ENCODE measurements around the gene ZNF429. TPM values are rescaled to one million over a fixed set of nuclear protein-coding genes. Genes with fewer than 3 reads are reported as not detected.

Gene ZNF429
- total RNA-seq, 1 donor from 2014 or later, result 19.9 TPM

DNA sequence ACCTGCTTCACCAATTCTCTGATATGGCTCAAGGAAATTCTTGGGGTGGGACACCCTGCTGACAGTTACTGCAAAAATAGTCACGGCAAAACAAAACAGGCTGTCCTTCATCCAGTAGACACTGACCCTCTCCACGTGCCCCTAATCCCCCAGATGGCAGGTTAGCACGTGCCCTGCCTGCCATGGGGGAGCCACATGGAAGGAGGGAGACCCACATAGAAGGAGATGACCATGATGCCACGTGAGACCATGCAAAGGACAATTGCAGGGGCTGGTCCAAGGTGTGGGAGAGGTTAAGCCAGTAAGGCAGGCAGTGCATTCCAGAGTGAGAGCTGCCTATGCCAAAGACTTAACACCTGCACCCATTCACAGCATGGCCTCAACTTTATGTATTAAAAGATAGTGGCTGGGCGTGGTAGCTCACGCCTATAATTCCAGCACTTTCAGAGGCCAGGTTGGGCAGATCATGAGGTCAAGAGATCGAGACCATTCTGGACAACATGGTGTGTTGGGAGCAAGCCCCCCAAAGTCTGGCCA, 82.7 kb downstream of the ZNF429 start:
- Mint-ChIP-seq H3K9me3 (peaks cover 5% of the 10 kb centered on the region), H3K4me3 (no peak overlapping the region), H3K27ac (no peak overlapping the region), H3K4me1 (peaks cover 2% of the 10 kb centered on the region), H3K36me3 (ENCODE audit: low read depth) (peaks cover 3% of the 10 kb centered on the region), H3K27me3 (peaks cover 8% of the 10 kb centered on the region)
- no peak for ATAC-seq (ENCODE audit: low read depth)
- TF ChIP-seq, protein P1, sequence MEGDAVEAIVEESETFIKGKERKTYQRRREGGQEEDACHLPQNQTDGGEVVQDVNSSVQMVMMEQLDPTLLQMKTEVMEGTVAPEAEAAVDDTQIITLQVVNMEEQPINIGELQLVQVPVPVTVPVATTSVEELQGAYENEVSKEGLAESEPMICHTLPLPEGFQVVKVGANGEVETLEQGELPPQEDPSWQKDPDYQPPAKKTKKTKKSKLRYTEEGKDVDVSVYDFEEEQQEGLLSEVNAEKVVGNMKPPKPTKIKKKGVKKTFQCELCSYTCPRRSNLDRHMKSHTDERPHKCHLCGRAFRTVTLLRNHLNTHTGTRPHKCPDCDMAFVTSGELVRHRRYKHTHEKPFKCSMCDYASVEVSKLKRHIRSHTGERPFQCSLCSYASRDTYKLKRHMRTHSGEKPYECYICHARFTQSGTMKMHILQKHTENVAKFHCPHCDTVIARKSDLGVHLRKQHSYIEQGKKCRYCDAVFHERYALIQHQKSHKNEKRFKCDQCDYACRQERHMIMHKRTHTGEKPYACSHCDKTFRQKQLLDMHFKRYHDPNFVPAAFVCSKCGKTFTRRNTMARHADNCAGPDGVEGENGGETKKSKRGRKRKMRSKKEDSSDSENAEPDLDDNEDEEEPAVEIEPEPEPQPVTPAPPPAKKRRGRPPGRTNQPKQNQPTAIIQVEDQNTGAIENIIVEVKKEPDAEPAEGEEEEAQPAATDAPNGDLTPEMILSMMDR (IDR thresholded peaks at IDR 0.05), result no peak
- intact Hi-C loops (cut with micrococcal nuclease), result no loop called here
- ChIA-PET CTCF (no interaction called here), POLR2A (no interaction called here)
- DNase-seq, result no peak

DNA sequence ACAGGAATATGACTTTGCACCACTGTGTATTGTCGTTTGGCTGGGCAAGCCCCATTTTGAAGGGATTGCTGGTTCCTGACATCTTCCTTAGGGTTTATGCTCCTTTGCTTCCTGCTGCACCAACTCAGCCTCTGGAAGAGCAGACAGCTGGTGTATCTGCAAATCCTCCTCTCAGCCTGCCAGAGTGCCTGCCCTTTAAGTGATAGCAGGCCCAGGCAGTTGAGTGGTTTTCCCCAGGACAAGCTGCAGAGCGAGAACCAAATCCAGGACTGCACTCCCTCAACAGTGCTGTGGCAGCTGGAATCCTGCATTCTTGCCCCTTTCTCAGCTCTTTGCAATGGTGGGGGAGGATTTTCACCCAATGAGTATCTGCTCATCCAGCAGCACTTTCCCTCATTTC, 85.5 kb downstream of the ZNF429 start:
- POLR2A ChIA-PET, result no interaction called here
- peaks cover 2% of the 10 kb centered on the region for H3K4me1 Mint-ChIP-seq
- TF ChIP-seq, protein P1 (IDR thresholded peaks at IDR 0.05), result no peak
- CTCF ChIA-PET, result no interaction called here
- peaks cover 6% of the 10 kb centered on the region for H3K9me3 Mint-ChIP-seq
- DNase-seq, result no peak
- intact Hi-C loops (cut with micrococcal nuclease), result no loop called here
- H3K4me3 Mint-ChIP-seq, result no peak overlapping the region
- ATAC-seq (ENCODE audit: low read depth), result no peak
- no peak overlapping the region for H3K27ac Mint-ChIP-seq
- H3K36me3 Mint-ChIP-seq (ENCODE audit: low read depth), result no peaks in the 10 kb centered on the region
- peaks cover 8% of the 10 kb centered on the region for H3K27me3 Mint-ChIP-seq

DNA sequence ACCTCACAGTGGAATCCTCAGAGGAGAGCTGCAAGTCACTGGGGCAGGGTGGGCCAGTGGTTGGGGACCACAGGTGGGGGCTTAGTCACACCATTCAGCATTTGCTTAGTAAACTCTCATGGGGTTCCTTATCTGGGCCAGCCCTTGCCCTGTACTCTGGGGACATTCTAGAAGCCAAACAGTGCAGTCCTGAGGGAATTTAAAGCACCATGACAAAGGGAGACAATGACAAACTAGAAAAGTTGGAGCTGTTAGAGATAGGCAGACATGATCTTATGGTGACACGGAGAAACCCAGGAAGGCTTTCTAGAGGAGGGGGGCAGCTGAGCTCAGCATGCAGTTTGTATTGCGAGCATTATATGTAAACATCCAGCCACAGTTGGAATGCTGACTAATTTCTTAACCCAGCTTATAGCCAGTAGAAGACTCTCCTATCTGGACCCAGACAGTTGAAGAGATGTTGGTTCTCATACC, 87.6 kb downstream of the ZNF429 start:
- H3K27ac Mint-ChIP-seq, result no peak overlapping the region
- H3K36me3 Mint-ChIP-seq (ENCODE audit: low read depth), result no peaks in the 10 kb centered on the region
- H3K27me3 Mint-ChIP-seq, result peaks cover 3% of the 10 kb centered on the region
- no peak overlapping the region for H3K4me3 Mint-ChIP-seq
- intact Hi-C loops (cut with micrococcal nuclease), result no loop called here
- ChIA-PET POLR2A (no interaction called here), CTCF (no interaction called here)
- DNase-seq, result no peak
- ATAC-seq (ENCODE audit: low read depth), result no peak
- H3K9me3 Mint-ChIP-seq, result peaks cover 6% of the 10 kb centered on the region
- TF ChIP-seq, protein P1 (IDR thresholded peaks at IDR 0.05), result no peak
- H3K4me1 Mint-ChIP-seq, result no peaks in the 10 kb centered on the region

DNA sequence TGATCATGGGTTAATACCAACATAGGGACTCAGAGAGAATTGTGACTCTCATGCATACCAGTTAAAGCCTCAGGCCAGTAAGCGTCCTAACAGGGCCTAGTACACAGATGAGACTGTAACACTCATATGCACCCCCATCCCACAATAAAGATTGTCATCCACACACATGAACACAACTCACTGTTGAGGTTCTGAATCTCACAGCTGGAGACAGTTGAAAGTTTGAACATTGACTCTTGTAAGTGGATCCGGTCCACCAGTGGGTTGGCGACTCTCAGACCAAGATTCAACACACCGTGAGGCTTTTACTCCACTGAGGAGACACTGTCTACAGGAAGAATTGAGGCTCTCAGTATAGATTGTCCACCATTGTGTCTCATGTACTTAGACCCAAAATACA, 88.1 kb downstream of the ZNF429 start:
- H3K36me3 Mint-ChIP-seq (ENCODE audit: low read depth), result no peaks in the 10 kb centered on the region
- ATAC-seq (ENCODE audit: low read depth) (no peak), DNase-seq (no peak)
- H3K4me3 Mint-ChIP-seq, result no peak overlapping the region
- peaks cover under 1% of the 10 kb centered on the region for H3K27me3 Mint-ChIP-seq
- CTCF ChIA-PET, result no interaction called here
- H3K9me3 Mint-ChIP-seq, result peaks cover 6% of the 10 kb centered on the region
- intact Hi-C loops (cut with micrococcal nuclease), result no loop called here
- no peak overlapping the region for H3K27ac Mint-ChIP-seq
- TF ChIP-seq, protein P1 (IDR thresholded peaks at IDR 0.05), result no peak
- POLR2A ChIA-PET, result no interaction called here
- no peaks in the 10 kb centered on the region for H3K4me1 Mint-ChIP-seq

DNA sequence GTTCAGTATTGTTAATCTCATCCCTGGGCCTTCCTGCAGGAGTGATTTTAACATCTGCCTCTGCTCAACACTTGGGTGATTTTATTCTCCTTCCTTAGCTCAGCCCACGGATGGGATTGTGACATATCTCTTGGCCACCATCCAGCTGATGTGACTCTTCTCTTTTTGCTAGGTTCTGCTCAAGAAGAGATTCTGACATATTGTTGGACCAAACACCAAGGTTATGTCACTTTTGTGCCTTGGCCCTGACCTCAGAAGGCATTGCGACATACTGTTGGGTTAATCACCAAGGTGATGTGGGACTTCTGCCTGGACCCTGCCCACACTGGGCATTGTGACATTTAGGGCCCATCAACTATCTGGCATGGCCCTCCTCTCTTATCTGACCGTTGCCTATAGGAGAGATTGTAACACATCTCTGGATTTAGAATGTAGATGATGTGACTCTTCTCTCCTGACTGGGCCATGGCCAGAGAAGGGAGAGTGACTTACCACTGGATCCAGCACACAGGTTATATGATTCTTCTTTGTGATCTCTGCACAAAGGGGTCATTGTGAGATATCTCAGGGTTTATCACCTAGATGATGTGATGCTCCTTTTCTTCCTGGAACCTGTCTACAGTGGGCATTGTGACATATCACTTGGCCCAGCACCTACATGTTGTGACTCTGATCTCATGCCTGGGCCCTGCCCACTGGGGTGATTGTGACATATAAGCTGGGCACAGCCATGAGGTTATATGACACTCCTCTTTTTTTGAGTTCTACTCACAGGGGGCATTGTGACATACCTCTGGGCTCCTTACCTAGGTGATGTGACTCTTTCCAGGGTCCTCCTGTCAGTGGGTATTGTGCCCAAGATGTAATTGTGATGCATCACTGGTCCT, 88.8 kb downstream of the ZNF429 start:
- ATAC-seq (ENCODE audit: low read depth) (no peak), DNase-seq (no peak)
- H3K27me3 Mint-ChIP-seq, result no peaks in the 10 kb centered on the region
- H3K27ac Mint-ChIP-seq, result no peak overlapping the region
- peaks cover 6% of the 10 kb centered on the region for H3K9me3 Mint-ChIP-seq
- intact Hi-C loops (cut with micrococcal nuclease), result no loop called here
- H3K4me3 Mint-ChIP-seq, result no peak overlapping the region
- TF ChIP-seq, protein P1 (IDR thresholded peaks at IDR 0.05), result no peak
- H3K4me1 Mint-ChIP-seq, result no peaks in the 10 kb centered on the region
- ChIA-PET CTCF (no interaction called here), POLR2A (no interaction called here)
- no peaks in the 10 kb centered on the region for H3K36me3 Mint-ChIP-seq (ENCODE audit: low read depth)

Measured in activated B cell treated with CpG ODN at 0.5 μM for 24 hours (primary cell).